PC-3 (cell line): ENCODE measurements around the gene ADSS1. TPM values are rescaled to one million over a fixed set of nuclear protein-coding genes. Genes with fewer than 3 reads are reported as not detected.

ENCODE experiments used
- ATAC-seq: fragments of 200-7000 bp; cut with Tn5 transposase; 2 replicates; pipeline ENCODE4 v1.9.1; 2020; ENCODE audit warnings: mild to moderate bottlenecking, moderate library complexity
- BruUV-seq: library from RNA; stranded (reverse); fragments of 400-500 nt; replicated peaks from 2 replicates; lab custom pipeline; 2021; lab: Mats Ljungman, UMichigan
- CTCF ChIA-PET: fragments of 300-600 bp; sonication (Branson Sonifier 250); formaldehyde crosslinking; loops from one replicate; lab custom pipeline; 2022; ENCODE audit warnings: antibody characterized with exemption; lab: Charles Lee
- POLR2A ChIA-PET: fragments of 300-600 bp; sonication (Branson Sonifier 250); formaldehyde crosslinking; loops from one replicate; lab custom pipeline; 2022; ENCODE audit warnings: antibody characterized with exemption; ENCODE audit not compliant: unreplicated experiment; lab: Charles Lee
- DNase-seq: peaks from one replicate; pipeline ENCODE4 v3.0.0-alpha.2; 2015
- H2AFZ ChIP-seq: fragments of 300-600 bp; sonication (generic); 2 replicates; pipeline ENCODE4 v1.6.0; 2016; ENCODE audit warnings: antibody characterized with exemption, low read length
- H3F3A ChIP-seq: fragments of 300-600 bp; sonication (generic); one replicate; pipeline ENCODE4 v1.6.0; 2017; ENCODE audit warnings: antibody characterized with exemption, low read length, control low read depth, mild to moderate bottlenecking; ENCODE audit not compliant: unreplicated experiment
- H3K27ac ChIP-seq: fragments of 300-600 bp; sonication (generic); 2 replicates; pipeline ENCODE4 v1.5.1; 2016; ENCODE audit warnings: mild to moderate bottlenecking, low read length
- H3K27me3 ChIP-seq: fragments of 300-600 bp; sonication (generic); 2 replicates; pipeline ENCODE4 v1.6.1; 2016; ENCODE audit warnings: low read length, mixed read lengths
- H3K36me3 ChIP-seq: fragments of 300-600 bp; sonication (generic); 2 replicates; pipeline ENCODE4 v1.6.1; 2016; ENCODE audit warnings: low read depth, mixed run types, low read length, mixed read lengths
- H3K4me1 ChIP-seq: fragments of 300-600 bp; sonication (generic); 2 replicates; pipeline ENCODE4 v1.5.1; 2016; ENCODE audit warnings: low read length; ENCODE audit not compliant: insufficient read depth
- H3K4me2 ChIP-seq: fragments of 300-600 bp; sonication (generic); 2 replicates; pipeline ENCODE4 v1.6.0; 2016; ENCODE audit warnings: low read length
- H3K4me3 ChIP-seq: fragments of 300-600 bp; sonication (generic); 2 replicates; pipeline ENCODE4 v1.5.1; 2016; ENCODE audit warnings: mild to moderate bottlenecking, low read length, mixed read lengths
- H3K79me2 ChIP-seq: fragments of 300-600 bp; sonication (generic); 2 replicates; pipeline ENCODE4 v1.6.1; 2017; ENCODE audit warnings: low read length, mixed read lengths
- H3K9ac ChIP-seq: fragments of 300-600 bp; sonication (generic); 2 replicates; pipeline ENCODE4 v1.6.0; 2016; ENCODE audit warnings: mild to moderate bottlenecking, low read length
- H3K9me2 ChIP-seq: fragments of 300-600 bp; sonication (generic); replicated peaks from 2 replicates; pipeline ENCODE4 v1.6.1; 2016; ENCODE audit warnings: mixed run types, low read length, mixed read lengths
- H3K9me3 ChIP-seq: fragments of 300-600 bp; sonication (generic); 2 replicates; pipeline ENCODE4 v1.6.1; 2016; ENCODE audit warnings: low read length, mixed read lengths
- H4K20me1 ChIP-seq: fragments of 300-600 bp; sonication (generic); 2 replicates; pipeline ENCODE4 v1.6.1; 2016; ENCODE audit warnings: low read length, mixed read lengths
- EZH2 ChIP-seq: fragments of 300-600 bp; sonication (generic); IDR thresholded peaks from one replicate; pipeline ENCODE4 v1.6.1; 2017; ENCODE audit warnings: antibody characterized with exemption, mild to moderate bottlenecking, low read length; ENCODE audit not compliant: unreplicated experiment
- EZH2phosphoT487 ChIP-seq: fragments of 300-600 bp; sonication (generic); IDR thresholded peaks from 2 replicates; pipeline ENCODE4 v1.6.1; 2018; ENCODE audit warnings: mild to moderate bottlenecking, antibody characterized with exemption, low read length, borderline replicate concordance
- intact Hi-C: fragments of 100-400 bp; cut with micrococcal nuclease; formaldehyde crosslinking; loops from 2 replicates; pipeline ENCODE4 v1.9.0; 2023
- total RNA-seq: library from RNA; depleted of rRNA; stranded (reverse); fragments of >200 nt; gene quantifications from 2 replicates; pipeline ENCODE4 v1.2.3, GENCODE V29; 2014
- TF ChIP-seq, protein P1 (sequence below): fragments of 300-600 bp; sonication (generic); conservative IDR thresholded peaks from 2 replicates; pipeline ENCODE4 v1.5.1; 2017; ENCODE audit warnings: antibody characterized with exemption, low read depth, mild to moderate bottlenecking, low read length

The ADSS1 gene
- total RNA-seq, 1 experiment from 2014 or later = 7.9 TPM

- CTCF ChIA-PET = no interaction called here
- no peak overlapping the region for H3K9ac ChIP-seq
- BruUV-seq = no TSS peak
- no peak overlapping the region for H3K27ac ChIP-seq
- H4K20me1 ChIP-seq = no peaks in the 10 kb centered on the region
- H2AFZ ChIP-seq = no peak overlapping the region
- no peak overlapping the region for H3K4me2 ChIP-seq
- intact Hi-C loops = no loop called here
- H3K27me3 ChIP-seq = no peaks in the 10 kb centered on the region
- H3K9me2 ChIP-seq = no peaks in the 10 kb centered on the region
- POLR2A ChIA-PET = no interaction called here
- H3K36me3 ChIP-seq = peaks cover 5% of the 10 kb centered on the region; the same call in 1 of the 2 replicates
- H3K9me3 ChIP-seq = no peaks in the 10 kb centered on the region
- ATAC-seq = no peak
- no peak for DNase-seq
- H3F3A ChIP-seq = no peaks in the 10 kb centered on the region
- TF ChIP-seq, protein P1, sequence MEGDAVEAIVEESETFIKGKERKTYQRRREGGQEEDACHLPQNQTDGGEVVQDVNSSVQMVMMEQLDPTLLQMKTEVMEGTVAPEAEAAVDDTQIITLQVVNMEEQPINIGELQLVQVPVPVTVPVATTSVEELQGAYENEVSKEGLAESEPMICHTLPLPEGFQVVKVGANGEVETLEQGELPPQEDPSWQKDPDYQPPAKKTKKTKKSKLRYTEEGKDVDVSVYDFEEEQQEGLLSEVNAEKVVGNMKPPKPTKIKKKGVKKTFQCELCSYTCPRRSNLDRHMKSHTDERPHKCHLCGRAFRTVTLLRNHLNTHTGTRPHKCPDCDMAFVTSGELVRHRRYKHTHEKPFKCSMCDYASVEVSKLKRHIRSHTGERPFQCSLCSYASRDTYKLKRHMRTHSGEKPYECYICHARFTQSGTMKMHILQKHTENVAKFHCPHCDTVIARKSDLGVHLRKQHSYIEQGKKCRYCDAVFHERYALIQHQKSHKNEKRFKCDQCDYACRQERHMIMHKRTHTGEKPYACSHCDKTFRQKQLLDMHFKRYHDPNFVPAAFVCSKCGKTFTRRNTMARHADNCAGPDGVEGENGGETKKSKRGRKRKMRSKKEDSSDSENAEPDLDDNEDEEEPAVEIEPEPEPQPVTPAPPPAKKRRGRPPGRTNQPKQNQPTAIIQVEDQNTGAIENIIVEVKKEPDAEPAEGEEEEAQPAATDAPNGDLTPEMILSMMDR = no peak
- no peak for TF ChIP-seq EZH2
- no peak for TF ChIP-seq EZH2phosphoT487
- H3K79me2 ChIP-seq = no peaks in the 10 kb centered on the region
- peaks cover 7% of the 10 kb centered on the region for H3K4me1 ChIP-seq
- no peak overlapping the region for H3K4me3 ChIP-seq
Observed at GRCh38 chr14:104721505-104722431, 2.3 kb upstream of the ADSS1 start.

- DNase-seq (no peak), ATAC-seq (peak; percentile 6)
- Histone ChIP-seq H3K4me1 (peaks cover 7% of the 10 kb centered on the region), H3K9me2 (no peaks in the 10 kb centered on the region), H3K79me2 (no peaks in the 10 kb centered on the region), H3K9me3 (no peaks in the 10 kb centered on the region), H3K9ac (no peak overlapping the region), H3F3A (no peaks in the 10 kb centered on the region), H2AFZ (no peak overlapping the region), H4K20me1 (no peaks in the 10 kb centered on the region), H3K27ac (no peak overlapping the region), H3K36me3 (peaks cover 5% of the 10 kb centered on the region; the same call in 1 of the 2 replicates), H3K4me3 (peak overlapping the region; percentile 78; the same call in 1 of the 2 replicates), H3K4me2 (peak overlapping the region; percentile 100), H3K27me3 (no peaks in the 10 kb centered on the region)
- BruUV-seq = no TSS peak
- CTCF ChIA-PET = no interaction called here
- POLR2A ChIA-PET = no interaction called here
- TF ChIP-seq EZH2 = no peak
- TF ChIP-seq, protein P1 = no peak
- TF ChIP-seq EZH2phosphoT487 = no peak
- intact Hi-C loops = no loop called here
Observed at GRCh38 chr14:104722938-104723650, 935 bp upstream of the ADSS1 start.
